Psoas muscle (tissue), 8 donors: Measurements from ENCODE around the gene SPRR4. TPM values are rescaled to one million over a fixed set of nuclear protein-coding genes. Genes with fewer than 3 reads are reported as not detected.

Source experiments
- ATAC-seq, 4 donors: fragments of 200-7000 bp; cut with Tn5 transposase; one replicate each; pipeline ENCODE4 v1.9.1; 2020; ENCODE audit warnings: moderate library complexity in 3 of 4, mild to moderate bottlenecking in 2 of 4
- DNase-seq, 2 donors: peaks; one replicate each; pipeline ENCODE4 v3.0.0-alpha.2; 2020
- H3K27ac ChIP-seq: fragments of 200-600 bp; one replicate; pipeline ENCODE4 v1.8.0; 2022
- H3K27me3 ChIP-seq, 3 donors: fragments of 200-600 bp in 1 of 3; one replicate each; pipeline versions ENCODE4 v1.6.1 to v1.8.0; 2013 to 2022; ENCODE audit warnings: low read length in 2 of 3, mild to moderate bottlenecking in 2 of 3, moderate library complexity in 1 of 3; ENCODE audit not compliant: insufficient read depth in 3 of 3
- H3K36me3 ChIP-seq, 2 donors: fragments of 200-600 bp in 1 of 2; one replicate each; pipeline versions ENCODE4 v1.6.1 to v1.8.0; 2013 to 2022; ENCODE audit warnings: low read depth in 1 of 2, mild to moderate bottlenecking in 1 of 2, moderate library complexity in 1 of 2; ENCODE audit not compliant: insufficient read depth in 1 of 2
- H3K4me1 ChIP-seq: fragments of 200-600 bp; one replicate; pipeline ENCODE4 v1.8.0; 2022
- H3K4me3 ChIP-seq: fragments of 200-600 bp; one replicate; pipeline ENCODE4 v1.8.0; 2022; ENCODE audit warnings: mild to moderate bottlenecking
- H3K9me3 ChIP-seq: fragments of 200-600 bp; one replicate; pipeline ENCODE4 v1.8.0; 2022
- CTCF ChIP-seq: fragments of 200-600 bp; IDR thresholded peaks from one replicate; pipeline ENCODE4 v1.8.0; 2022; ENCODE audit warnings: antibody characterized with exemption
- WGBS, 3 donors: extraction: QIAGEN DNeasy Blood & Tissue Kit; methylation state at CpG; one replicate each; pipeline versions ENCODE4 v1.1.6 to v1.1.7; 2013; 5-methylcytosine and 5-hydroxymethylcytosine counted together
- intact Hi-C, 2 donors: fragments of 100-400 bp; cut with DNase I; formaldehyde crosslinking; loops; one replicate each; pipeline versions ENCODE4 v1.11.0 to v1.14.2; 2022
- long read RNA-seq, 2 donors: library from polyadenylated mRNA; unstranded; transcript quantifications; one replicate each; pipeline ENCODE4 v2.0.0, GENCODE V29; 2021
- polyA plus RNA-seq, 3 donors: library from polyadenylated mRNA; stranded (reverse); fragments of 200-250 nt; gene quantifications; one replicate each; pipeline ENCODE4 v1.2.3, GENCODE V29; 2013
- total RNA-seq, 4 donors: library from RNA; stranded (reverse); fragmentation: NEBNext Ultra II Directional in 2 of 4; extraction: Animal tissue kit (Norgen Biotek cat#: 25700) in 2 of 4; gene quantifications; one replicate each; pipeline versions ENCODE4 v1.2.1 to v1.2.4, GENCODE V29; 2021 to 2023
- donor health status: healthy with polysubstance abuse.
- donor health status: DM: no; HTN: no; CAD: no; lungs with moderate emphysema.
- donor health status: Bipolar disorder and iron deficiency.
- donor health status: healthy.
- donor health status: DM: yes; HTN: yes; CAD: no.
- donor health status: DM: no; HTN: no; CAD: no.
- donor health status: DM: no; HTN: no; CAD: no.
- donor health status: DM: yes; HTN: yes; CAD: no.

The SPRR4 gene
- total RNA-seq (not detected), polyA plus RNA-seq (not detected)
- long read RNA-seq, donor 1 = 0 reads
- long read RNA-seq, donor 2 = 0 reads

GRCh38 chr1:152970495-152970894 lies at the start of gene SPRR4:
SPRR4 (plus strand) TSS chr1:152970648; CDS start chr1:152971891, 1,243 bp downstream.
- no peaks in the 10 kb centered on the region for H3K4me1 ChIP-seq
- H3K9me3 ChIP-seq = no peaks in the 10 kb centered on the region
- intact Hi-C loops = no loop called here
- DNase-seq (no peak), ATAC-seq (no peak)
- no peak for TF ChIP-seq CTCF
- 79 to 88% (median 79%) methylated on average over 6 of the region's 6 CpGs for WGBS, 3 donors
- no peaks in the 10 kb centered on the region for H3K36me3 ChIP-seq
- no peak within 1 kb of the TSS for H3K4me3 ChIP-seq
- no peak within 1 kb of the TSS for H3K27ac ChIP-seq
- no peaks in the 10 kb centered on the region for H3K27me3 ChIP-seq

GRCh38 chr1:152924191-152924590 lies 46.3 kb upstream of the SPRR4 start:
- no peak for ATAC-seq
- no peak for TF ChIP-seq CTCF
- no peaks in the 10 kb centered on the region for H3K36me3 ChIP-seq
- H3K9me3 ChIP-seq = no peaks in the 10 kb centered on the region
- H3K4me3 ChIP-seq = no peak overlapping the region
- no peaks in the 10 kb centered on the region for H3K4me1 ChIP-seq
- intact Hi-C loops = no loop called here
- no peaks in the 10 kb centered on the region for H3K27me3 ChIP-seq
- DNase-seq = no peak
- H3K27ac ChIP-seq = no peak overlapping the region
- 32 to 47% (median 47%) methylated on average over 2 of the region's 2 CpGs for whole genome bisulfite sequencing, 3 donors

- WGBS, 3 donors = 62 to 65% (median 63%) methylated on average over 3 of the region's 3 CpGs
- Histone ChIP-seq H3K27ac (no peak overlapping the region), H3K27me3 (no peaks in the 10 kb centered on the region), H3K4me3 (no peak overlapping the region), H3K9me3 (no peaks in the 10 kb centered on the region), H3K36me3 (no peaks in the 10 kb centered on the region), H3K4me1 (no peaks in the 10 kb centered on the region)
- ATAC-seq (no peak), DNase-seq (no peak)
- intact Hi-C loops = no loop called here
- no peak for TF ChIP-seq CTCF
Measured at GRCh38 chr1:152926091-152926490, 44.4 kb upstream of the SPRR4 start.

- Histone ChIP-seq H3K4me3 (no peak overlapping the region), H3K27me3 (no peaks in the 10 kb centered on the region), H3K9me3 (no peaks in the 10 kb centered on the region), H3K4me1 (no peaks in the 10 kb centered on the region), H3K27ac (no peak overlapping the region), H3K36me3 (no peaks in the 10 kb centered on the region)
- TF ChIP-seq CTCF = no peak
- ATAC-seq (no peak), DNase-seq (no peak)
- WGBS, 3 donors = 86 to 89% (median 87%) methylated on average over 3 of the region's 3 CpGs
- intact Hi-C loops = no loop called here
Measured at GRCh38 chr1:152928671-152929070, 41.8 kb upstream of the SPRR4 start.

- no peak overlapping the region for H3K27ac ChIP-seq
- H3K4me3 ChIP-seq = no peak overlapping the region
- WGBS, 3 donors = 60 to 65% (median 63%) methylated on average over 4 of the region's 4 CpGs
- H3K27me3 ChIP-seq = peaks cover 0 to 2% (median 0%) of the 10 kb centered on the region in 3 donors
- intact Hi-C loops = no loop called here
- H3K36me3 ChIP-seq = no peaks in the 10 kb centered on the region
- no peak for ATAC-seq
- DNase-seq = no peak
- no peaks in the 10 kb centered on the region for H3K4me1 ChIP-seq
- no peak for TF ChIP-seq CTCF
- no peaks in the 10 kb centered on the region for H3K9me3 ChIP-seq
Measured at GRCh38 chr1:152932170-152932811, 38.2 kb upstream of the SPRR4 start.
